HG03025 (cell line): ENCODE measurements around the gene TMEM121B.

ENCODE experiments used
- ATAC-seq: cut with Tn5 transposase; IDR thresholded peaks from one replicate; pipeline ENCODE4 v1.9.1; 2021; ENCODE audit warnings: mild to moderate bottlenecking, moderate library complexity; ENCODE audit not compliant: unreplicated experiment, low FRiP score

The TMEM121B gene

GRCh38 chr22:17140022-17140421 is 18.9 kb upstream of the TMEM121B start:
- no peak for ATAC-seq

DNA sequence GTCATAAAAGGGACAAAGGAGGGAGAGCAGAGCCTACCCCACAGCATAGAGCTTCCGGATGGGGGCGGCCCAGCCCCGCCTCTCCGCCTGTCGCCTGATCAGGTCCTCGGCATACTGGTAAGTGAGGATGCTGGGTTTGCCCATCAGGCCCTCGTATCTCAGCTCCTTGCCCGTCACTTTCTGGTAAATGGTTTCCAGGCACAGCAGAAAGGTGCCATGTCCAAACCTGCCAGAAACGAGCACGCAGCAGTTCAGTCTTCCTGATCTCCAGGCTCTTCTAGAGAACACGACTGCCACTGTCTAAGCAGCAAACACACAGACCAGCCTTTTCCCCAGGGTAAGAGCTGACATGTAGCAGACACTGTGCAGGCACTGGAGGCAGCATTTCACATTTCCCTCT is 17.4 kb upstream of the TMEM121B start:
- no peak for ATAC-seq

- no peak for ATAC-seq
Observed at GRCh38 chr22:17137861-17138425, 16.8 kb upstream of the TMEM121B start.

GRCh38 chr22:17137170-17137569 is 16.0 kb upstream of the TMEM121B start:
- no peak for ATAC-seq

GRCh38 chr22:17135153-17135760 is 14.1 kb upstream of the TMEM121B start:
- ATAC-seq: no peak

- no peak for ATAC-seq
Observed at GRCh38 chr22:17133137-17133536, 12.0 kb upstream of the TMEM121B start.

- ATAC-seq: no peak
Observed at GRCh38 chr22:17132112-17132511, 11.0 kb upstream of the TMEM121B start.

GRCh38 chr22:17131686-17132085 is 10.5 kb upstream of the TMEM121B start:
- no peak for ATAC-seq

DNA sequence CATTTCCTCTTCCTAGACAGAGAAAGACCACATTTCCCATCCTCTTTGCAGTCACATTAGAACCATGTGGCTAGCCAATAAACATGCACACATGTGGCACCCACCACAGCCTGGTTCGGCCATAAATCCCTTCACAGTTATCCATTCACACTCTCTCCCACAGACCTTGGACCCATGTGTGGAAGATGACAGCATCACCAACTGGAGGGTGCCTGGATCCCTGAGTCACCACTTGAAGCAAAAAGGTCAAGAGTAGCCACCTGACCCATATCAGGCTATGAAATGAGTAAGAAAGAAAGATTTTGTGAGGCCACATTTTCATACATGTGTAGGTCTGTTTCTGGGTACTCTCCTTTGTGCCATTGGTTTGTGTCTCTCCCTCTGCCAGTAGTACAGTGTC is 9.0 kb upstream of the TMEM121B start:
- no peak for ATAC-seq

DNA sequence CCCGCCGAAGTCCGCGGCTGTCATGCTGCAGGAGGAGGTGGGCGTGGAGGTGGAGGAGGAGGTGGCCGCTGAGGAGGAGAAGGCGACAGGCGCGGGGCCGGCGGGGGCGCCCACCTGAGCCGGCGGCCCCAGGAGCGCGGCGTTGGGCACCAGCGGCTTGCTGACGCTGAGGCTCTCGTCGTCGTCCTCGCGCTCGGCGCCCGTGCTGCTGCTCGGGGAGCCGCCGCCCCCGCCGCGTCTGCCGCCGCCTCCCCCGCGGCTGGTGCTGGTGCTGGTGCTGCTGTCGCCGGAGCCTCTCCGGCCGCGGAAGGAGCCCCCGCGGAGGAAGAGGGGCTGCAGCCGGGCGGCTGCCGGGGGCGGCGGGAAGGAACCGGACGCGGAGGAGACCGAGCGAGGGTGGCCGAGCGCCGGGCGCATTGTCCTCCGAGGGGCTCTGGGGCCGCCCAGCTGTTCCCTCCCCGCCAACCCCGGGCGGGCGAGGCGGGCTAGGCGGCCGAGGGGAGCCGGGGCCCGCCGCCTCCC is 388 bp downstream of the TMEM121B start:
- no peak for ATAC-seq

DNA sequence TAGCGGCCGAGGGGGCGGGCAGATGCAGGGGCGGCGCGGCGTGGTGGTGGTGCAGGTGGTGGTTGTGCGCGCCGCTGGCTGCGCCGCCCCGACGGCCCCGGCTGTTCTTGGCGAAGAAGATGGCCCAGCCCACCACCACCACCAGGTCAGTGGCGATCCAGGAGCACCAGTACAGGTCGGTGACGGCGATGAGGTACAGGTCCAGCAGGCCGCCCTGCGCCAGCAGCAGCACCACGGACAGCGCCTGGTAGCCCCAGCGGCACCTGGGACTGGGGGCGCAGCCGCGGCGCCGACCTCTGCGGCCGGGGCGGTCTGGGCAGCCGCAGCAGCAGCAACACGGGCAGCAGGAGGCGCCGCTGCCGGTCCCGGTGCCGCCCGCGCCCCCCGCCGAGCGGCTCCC is 879 bp downstream of the TMEM121B start:
- no peak for ATAC-seq

GRCh38 chr22:17119481-17120202 is 1.5 kb downstream of the TMEM121B start:
- ATAC-seq: no peak

DNA sequence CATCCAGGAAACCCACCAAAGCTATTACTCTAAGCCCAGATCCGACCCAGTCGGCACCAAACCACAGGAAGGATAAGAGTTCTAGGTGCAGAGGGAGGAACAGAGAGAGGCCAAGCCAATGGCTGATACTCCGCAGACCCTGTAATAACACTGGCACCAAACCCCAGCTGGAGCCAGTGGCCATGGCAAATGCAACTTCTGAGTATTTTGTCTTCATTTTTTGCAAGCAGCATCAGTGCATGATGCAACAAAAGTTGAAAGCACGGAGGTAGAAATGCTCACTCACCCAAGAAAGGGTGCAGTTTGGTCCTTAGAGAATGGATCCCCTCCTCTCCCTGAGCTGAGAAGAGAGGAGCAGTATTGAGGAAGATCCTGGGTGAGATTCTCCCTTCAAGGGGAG is 2.8 kb downstream of the TMEM121B start:
- no peak for ATAC-seq

DNA sequence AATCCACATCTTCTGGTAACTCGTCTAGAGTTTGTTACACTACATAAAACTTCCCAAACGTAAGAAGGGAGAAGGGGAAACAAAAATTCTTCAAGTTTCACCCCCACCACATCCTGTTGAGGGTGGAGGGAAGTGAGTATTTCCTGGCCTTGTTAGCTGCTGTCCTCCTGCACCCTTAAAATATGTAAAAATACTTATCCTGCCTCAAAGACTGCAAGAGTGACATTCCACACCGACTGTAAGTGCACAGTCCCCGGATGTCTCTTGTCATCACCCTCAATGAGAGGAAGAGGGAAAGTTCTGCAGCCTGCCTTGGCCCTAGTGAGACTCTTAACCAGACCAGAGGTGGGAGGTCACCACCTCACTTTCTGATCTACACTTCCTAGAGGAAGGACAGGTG is 3.3 kb downstream of the TMEM121B start:
- ATAC-seq: no peak

DNA sequence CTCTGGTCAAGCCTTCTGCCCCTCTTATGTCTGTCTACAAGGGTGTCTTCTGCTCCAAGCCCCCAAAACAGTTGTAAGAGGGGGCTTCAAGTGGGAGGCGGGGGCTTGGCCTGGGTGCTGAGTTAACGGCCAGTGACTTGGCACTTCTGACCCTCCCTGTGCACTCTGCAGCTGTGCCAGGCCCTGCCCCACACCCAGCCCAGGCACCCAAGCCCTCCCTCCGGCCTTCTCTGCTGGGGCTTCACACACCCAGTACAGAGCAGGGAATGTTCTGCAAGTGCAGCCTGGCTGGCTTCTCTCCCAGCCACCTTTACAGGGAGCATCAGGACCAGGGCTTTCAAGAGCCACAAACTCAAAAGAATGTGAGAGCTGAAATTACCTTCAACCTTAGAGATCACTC is 3.8 kb downstream of the TMEM121B start:
- no peak for ATAC-seq

- no peak for ATAC-seq
Observed at GRCh38 chr22:17116572-17117330, 4.4 kb downstream of the TMEM121B start.

- no peak for ATAC-seq
Observed at GRCh38 chr22:17115945-17116565, 5.1 kb downstream of the TMEM121B start.

- no peak for ATAC-seq
Observed at GRCh38 chr22:17115236-17115635, 5.9 kb downstream of the TMEM121B start.

- no peak for ATAC-seq
Observed at GRCh38 chr22:17114898-17115235, 6.3 kb downstream of the TMEM121B start.

GRCh38 chr22:17114173-17114897 is 6.8 kb downstream of the TMEM121B start:
- no peak for ATAC-seq
